ENCODE measurements around the gene CCDC28A.

CCDC28A gene

DNA sequence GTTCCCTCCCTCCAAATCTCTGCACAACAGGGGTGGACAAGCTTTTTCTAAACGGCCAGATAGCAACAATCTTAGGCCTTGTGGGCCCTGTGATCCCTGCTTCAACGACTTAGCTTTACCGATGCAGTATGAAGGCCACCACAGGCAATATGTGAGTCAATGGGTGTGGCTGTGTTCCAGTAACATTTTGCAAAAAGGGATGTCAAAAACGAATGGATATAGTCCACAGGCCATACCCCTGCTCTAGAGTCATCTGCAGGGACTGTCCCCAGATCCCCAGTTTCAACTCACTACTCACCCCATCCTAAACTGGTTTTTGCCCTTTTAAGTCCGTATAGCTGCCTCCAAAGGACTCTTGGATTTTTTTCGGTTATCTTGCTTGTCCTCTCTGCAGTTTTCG is 56.7 kb downstream of the CCDC28A start:
- H3K4me3 ChIP-seq (ENCODE audit: low read depth, low read length), result no peak overlapping the region
- TF ChIP-seq, protein P1, sequence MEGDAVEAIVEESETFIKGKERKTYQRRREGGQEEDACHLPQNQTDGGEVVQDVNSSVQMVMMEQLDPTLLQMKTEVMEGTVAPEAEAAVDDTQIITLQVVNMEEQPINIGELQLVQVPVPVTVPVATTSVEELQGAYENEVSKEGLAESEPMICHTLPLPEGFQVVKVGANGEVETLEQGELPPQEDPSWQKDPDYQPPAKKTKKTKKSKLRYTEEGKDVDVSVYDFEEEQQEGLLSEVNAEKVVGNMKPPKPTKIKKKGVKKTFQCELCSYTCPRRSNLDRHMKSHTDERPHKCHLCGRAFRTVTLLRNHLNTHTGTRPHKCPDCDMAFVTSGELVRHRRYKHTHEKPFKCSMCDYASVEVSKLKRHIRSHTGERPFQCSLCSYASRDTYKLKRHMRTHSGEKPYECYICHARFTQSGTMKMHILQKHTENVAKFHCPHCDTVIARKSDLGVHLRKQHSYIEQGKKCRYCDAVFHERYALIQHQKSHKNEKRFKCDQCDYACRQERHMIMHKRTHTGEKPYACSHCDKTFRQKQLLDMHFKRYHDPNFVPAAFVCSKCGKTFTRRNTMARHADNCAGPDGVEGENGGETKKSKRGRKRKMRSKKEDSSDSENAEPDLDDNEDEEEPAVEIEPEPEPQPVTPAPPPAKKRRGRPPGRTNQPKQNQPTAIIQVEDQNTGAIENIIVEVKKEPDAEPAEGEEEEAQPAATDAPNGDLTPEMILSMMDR (IDR thresholded peaks at IDR 0.05; ENCODE audit: low read depth, low read length), result no peak
- TF ChIP-seq POLR2A (IDR thresholded peaks at IDR 0.05; ENCODE audit: extremely low read depth, insufficient read length), result no peak
- TF ChIP-seq, protein P2, sequence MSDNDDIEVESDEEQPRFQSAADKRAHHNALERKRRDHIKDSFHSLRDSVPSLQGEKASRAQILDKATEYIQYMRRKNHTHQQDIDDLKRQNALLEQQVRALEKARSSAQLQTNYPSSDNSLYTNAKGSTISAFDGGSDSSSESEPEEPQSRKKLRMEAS (IDR thresholded peaks at IDR 0.05; ENCODE audit: low read depth, low read length), result no peak
- TF ChIP-seq MYC (IDR thresholded peaks at IDR 0.05; ENCODE audit: low read depth, low read length), result no peak
- DNase-seq (ENCODE audit: low read depth), result no peak

DNA sequence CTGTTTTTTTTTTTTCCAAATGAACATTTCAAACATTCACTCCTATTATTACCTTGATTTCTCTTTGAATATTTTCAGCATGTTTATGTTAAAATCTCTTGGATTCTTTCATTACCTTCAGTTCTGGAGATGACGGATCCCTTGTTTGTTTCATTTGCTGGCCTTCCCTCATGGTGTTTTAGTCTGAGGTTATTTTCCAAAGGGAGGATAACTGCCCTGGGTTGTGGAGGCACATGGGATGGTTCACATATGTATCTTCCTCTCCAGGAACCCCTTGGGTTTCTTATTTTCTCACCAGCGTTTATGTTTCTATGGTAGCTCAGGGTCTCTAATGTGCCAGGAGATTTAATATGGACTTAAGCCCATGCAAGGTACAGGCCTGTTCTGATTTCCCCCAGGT is 58.6 kb downstream of the CCDC28A start:
- H3K4me3 ChIP-seq (ENCODE audit: low read depth, low read length), result no peak overlapping the region
- no peak for DNase-seq (ENCODE audit: low read depth)
- TF ChIP-seq MYC (IDR thresholded peaks at IDR 0.05; ENCODE audit: low read depth, low read length), result no peak

DNA sequence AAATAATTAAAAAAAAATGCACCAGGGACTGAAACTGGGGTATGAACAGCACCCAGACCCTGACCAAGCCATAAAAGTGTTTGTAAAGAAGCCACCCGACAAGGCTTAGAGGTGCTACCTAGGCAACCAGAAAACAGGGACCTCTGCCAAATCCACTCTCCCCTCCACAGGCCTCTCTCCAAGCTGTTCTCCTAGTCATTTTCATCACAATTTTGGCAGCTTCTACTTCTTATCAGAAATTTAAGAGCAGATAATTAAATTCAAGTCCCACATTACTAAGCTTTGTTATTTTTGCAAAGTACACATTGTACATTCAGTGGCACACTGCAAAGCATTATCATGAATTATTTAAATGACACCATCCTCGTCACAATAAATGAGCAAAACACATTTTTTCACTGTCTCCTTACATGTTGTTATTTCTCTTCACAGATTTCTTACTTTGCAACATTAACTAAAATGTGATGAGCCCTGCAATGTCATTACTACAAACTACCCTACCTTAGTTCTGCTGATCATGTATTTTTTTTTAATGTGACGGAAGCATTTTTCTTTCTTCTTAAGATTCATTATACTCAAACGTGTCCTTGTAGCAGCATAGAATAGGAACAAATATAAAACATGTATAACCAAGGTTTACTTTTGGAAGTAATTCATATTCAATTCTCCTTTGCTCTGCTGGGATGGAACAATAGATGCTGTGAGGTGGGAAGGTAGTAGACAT is 60.4 kb downstream of the CCDC28A start:
- DNase-seq (ENCODE audit: low read depth), result no peak
- H3K4me3 ChIP-seq (ENCODE audit: low read depth, low read length), result no peak overlapping the region
- TF ChIP-seq, protein P2 (IDR thresholded peaks at IDR 0.05; ENCODE audit: low read depth, low read length), result no peak
- TF ChIP-seq POLR2A (IDR thresholded peaks at IDR 0.05; ENCODE audit: extremely low read depth, insufficient read length) (no peak), MYC (IDR thresholded peaks at IDR 0.05; ENCODE audit: low read depth, low read length) (no peak)
- TF ChIP-seq, protein P1 (IDR thresholded peaks at IDR 0.05; ENCODE audit: low read depth, low read length), result no peak

- no peak for DNase-seq (ENCODE audit: low read depth)
- H3K4me3 ChIP-seq (ENCODE audit: low read depth, low read length), result no peak overlapping the region
- TF ChIP-seq, protein P2 (IDR thresholded peaks at IDR 0.05; ENCODE audit: low read depth, low read length), result no peak
- no peak for TF ChIP-seq POLR2A (IDR thresholded peaks at IDR 0.05; ENCODE audit: extremely low read depth, insufficient read length)
- TF ChIP-seq, protein P1 (IDR thresholded peaks at IDR 0.05; ENCODE audit: low read depth, low read length), result no peak
- no peak for TF ChIP-seq MYC (IDR thresholded peaks at IDR 0.05; ENCODE audit: low read depth, low read length)
These were observed 63.7 kb downstream of the CCDC28A start for GRCh38 chr6:138837246-138837645.

Data from NB4 (cell line).